ENCODE data around the gene POLD4.
A peak's percentile ranks its signal among the peaks of the same experiment; 100 is the strongest.

POLD4 gene

GRCh38 chr11:67314218-67314617, 39.1 kb downstream of the POLD4 start:
- DNase-seq: no peak

DNA sequence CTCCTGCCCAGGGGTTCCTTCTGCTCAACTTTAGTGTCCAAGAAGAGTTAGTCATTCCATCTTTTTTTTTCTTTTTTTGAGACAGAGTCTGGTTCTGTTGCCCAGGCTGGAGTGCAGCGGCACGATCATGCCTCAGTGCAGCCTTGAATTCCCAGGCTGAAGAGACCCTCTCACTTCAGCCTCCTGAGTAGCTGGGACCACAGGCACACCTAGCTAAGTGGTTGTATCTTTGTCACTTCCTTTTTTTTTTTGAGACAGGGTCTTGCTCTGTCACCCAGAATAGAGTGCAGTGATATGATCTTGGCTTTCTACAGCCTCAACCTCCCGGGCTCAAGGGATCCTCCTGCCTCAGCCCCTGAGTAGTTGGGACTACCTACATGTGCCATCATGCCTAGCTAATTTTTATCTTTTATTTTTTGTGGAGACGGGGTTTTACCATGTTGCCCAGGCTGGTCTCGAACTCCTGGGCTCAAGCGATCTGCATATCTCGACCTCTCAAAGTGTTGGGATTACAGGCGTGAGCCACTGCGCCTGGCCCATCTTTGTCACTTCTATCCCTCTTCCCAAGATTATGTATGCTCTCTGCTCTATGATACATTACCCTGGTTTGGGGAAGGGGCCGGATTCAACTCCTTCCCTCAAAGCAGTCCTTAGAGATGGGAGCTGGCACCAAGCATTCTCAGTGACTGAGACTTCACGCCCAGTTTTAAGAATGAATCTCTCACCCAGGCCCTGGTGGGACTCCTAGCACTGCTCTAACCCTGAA, 40.0 kb downstream of the POLD4 start:
- DNase-seq: no peak

DNA sequence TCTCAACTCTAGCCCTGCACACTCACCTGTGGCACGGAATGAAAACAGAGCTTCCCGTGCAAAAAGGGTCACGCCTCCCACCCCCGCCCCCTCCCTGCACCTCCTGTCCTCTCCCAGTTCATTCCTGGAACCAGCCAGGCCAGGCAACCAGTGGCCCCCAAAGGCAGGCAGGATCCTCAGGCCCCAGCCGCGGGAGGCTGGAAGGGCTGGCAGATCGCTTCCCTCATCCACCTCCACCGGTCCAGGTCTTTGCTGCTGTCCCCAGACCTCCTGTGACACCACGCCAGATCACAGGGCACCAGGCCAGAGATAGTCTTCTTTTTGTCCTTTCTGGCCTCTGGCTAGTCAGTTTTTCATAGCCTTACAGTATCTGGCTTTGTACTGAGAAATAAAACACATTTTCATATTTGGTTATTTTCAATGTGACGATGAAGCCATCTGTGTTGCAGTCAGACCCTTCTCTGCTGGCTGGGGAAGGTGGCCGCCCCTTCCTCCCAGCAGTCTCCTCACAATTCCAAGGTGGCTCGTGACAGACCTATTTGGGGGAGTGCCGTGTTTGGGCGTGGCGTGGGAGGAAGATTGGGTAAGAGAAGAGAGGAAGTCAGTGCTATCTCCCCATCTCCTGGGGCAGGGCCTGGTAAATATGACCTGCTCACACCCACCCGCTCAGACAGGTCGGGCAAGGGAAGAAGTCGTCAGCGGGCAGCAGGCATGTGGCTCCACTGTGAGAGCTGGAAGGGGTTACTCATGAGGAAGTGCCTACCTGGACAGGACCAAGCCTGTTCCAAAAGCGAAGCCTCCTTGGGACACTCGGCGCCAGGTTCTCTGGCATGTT, 40.9 kb downstream of the POLD4 start:
- no peak for DNase-seq

- no peak for DNase-seq
These were observed 41.7 kb downstream of the POLD4 start for GRCh38 chr11:67311556-67312082.

GRCh38 chr11:67311051-67311555, 42.2 kb downstream of the POLD4 start:
- no peak for DNase-seq

- no peak for DNase-seq
These were observed 42.9 kb downstream of the POLD4 start for GRCh38 chr11:67310246-67311050.

- DNase-seq: no peak
These were observed 43.7 kb downstream of the POLD4 start for GRCh38 chr11:67309661-67310061.

- no peak for DNase-seq
These were observed 44.2 kb downstream of the POLD4 start for GRCh38 chr11:67309166-67309565.

- no peak for DNase-seq
These were observed 45.1 kb downstream of the POLD4 start for GRCh38 chr11:67308031-67308866.

DNA sequence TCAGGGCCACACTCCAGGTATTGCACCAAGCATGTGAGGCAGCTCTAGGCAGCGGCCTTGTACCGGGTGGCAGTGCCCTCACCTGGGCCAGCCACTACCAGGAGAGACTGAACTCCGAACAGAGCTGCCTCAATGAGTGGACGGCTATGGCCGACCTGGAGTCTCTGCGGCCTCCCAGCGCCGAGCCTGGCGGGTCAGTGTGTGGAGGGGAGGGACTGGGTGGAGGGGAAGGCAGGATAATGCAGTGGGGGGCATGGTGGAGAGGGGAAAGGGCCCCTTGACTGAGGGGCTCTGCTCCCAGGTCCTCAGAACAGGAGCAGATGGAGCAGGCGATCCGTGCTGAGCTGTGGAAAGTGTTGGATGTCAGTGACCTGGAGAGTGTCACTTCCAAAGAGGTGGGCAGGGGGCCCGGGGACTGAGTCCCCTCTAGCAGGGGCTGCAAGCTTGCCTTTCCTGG, 45.8 kb downstream of the POLD4 start:
- DNase-seq: no peak

DNA sequence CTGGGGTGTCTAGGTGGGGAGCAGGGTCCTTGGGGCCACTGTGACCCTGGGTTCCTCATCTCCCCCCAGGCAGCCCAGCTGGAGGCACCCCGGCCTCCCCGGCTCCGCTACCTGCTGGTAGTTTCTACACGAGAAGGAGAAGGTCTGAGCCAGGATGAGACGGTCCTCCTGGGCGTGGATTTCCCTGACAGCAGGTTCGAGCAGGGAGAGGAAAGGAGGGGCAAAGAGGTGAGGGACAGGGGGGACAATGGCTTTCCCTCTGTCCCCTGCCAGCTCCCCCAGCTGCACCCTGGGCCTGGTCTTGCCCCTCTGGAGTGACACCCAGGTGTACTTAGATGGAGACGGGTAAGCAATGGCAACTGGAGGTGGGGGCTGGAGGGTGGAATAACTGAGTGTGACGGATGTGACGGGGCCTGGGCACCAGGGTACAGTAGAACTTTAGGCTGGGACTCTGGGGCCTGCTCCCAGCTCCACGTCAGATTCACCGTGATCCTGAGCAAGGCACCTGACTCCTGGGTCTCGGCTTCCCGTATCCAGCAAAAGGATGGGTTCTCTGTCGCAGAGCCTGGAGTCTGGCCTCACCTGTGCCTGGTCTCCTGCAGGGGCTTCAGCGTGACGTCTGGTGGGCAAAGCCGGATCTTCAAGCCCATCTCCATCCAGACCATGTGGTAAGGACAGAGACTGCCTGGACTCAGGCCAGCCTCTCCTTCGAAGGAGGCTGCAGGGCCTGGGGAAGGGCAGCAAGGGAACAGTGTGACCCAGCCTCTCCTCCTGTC, 46.4 kb downstream of the POLD4 start:
- no peak for DNase-seq

- no peak for DNase-seq
These were observed 48.7 kb downstream of the POLD4 start for GRCh38 chr11:67304511-67305113.

GRCh38 chr11:67303835-67304411, 49.4 kb downstream of the POLD4 start:
- DNase-seq: no peak

GRCh38 chr11:67303132-67303834, 50.1 kb downstream of the POLD4 start, which contains the start of gene SSH3:
SSH3 (plus strand) TSS chr11:67303530; CDS start chr11:67303626, 96 bp downstream.
- DNase-seq: peak; percentile 40

- DNase-seq: no peak
These were observed 50.7 kb downstream of the POLD4 start for GRCh38 chr11:67302571-67303131.

DNA sequence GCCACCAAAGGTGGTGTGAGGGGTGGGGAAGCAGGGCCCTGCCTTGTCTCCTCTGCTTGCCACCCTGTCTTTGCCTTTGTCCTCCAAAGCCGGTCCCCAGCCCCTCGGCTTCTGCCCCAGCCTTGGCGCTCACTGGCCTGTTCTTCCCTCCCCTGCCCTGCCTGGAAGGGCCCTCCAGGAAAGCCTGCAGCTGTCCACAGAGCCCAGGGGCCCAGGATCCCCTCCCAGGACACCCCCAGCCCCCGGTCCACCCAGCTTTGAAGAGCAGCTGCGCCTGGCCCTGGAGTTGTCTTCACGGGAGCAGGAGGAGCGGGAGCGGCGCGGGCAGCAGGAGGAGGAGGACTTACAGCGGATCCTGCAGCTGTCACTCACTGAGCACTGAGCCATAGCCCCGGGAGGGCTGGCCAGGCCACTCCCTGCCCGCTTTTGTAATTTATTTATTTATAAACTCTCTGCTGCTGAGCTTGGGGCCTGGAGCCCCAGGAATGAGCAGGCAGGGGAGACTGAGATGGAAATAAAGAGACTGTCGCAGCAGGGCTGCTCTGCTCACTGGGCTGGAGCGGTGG, 51.3 kb downstream of the POLD4 start:
- DNase-seq: no peak

GRCh38 chr11:67301313-67301921, 51.9 kb downstream of the POLD4 start:
- no peak for DNase-seq

Measured in activated gamma-delta T cell (primary cell).